Astrocyte of the spinal cord (primary cell): ENCODE results near the gene ETV7.
"Not testable (repeated sequence)": the region's sequence is repeated elsewhere in the genome, so short reads cannot be mapped to it uniquely, and the experiment has no call there.

Experiments
- DNase-seq: peaks from one replicate; pipeline ENCODE4 v3.0.0; 2011; ENCODE audit warnings: low read depth, low spot score
- H3K4me3 ChIP-seq: 2 replicates; pipeline ENCODE4 v1.5.1; 2011; ENCODE audit warnings: low read depth, mild to moderate bottlenecking, low read length, moderate library complexity
- in situ Hi-C: cut with HindIII; loops from 2 replicates; pipeline ENCODE4 v1.10.0; 2017; ENCODE audit warnings: low sequenced_read_pairs
- TF ChIP-seq, protein P1 (sequence below): IDR thresholded peaks from 2 replicates; pipeline ENCODE4 v1.5.1; 2012; ENCODE audit warnings: low read depth, mild to moderate bottlenecking, low read length, inconsistent platforms

The ETV7 gene

GRCh38 chr6:36368921-36369865, 18.3 kb downstream of the ETV7 start:
- DNase-seq = peak; percentile 58
- in situ Hi-C loops = no loop called here
- TF ChIP-seq, protein P1, sequence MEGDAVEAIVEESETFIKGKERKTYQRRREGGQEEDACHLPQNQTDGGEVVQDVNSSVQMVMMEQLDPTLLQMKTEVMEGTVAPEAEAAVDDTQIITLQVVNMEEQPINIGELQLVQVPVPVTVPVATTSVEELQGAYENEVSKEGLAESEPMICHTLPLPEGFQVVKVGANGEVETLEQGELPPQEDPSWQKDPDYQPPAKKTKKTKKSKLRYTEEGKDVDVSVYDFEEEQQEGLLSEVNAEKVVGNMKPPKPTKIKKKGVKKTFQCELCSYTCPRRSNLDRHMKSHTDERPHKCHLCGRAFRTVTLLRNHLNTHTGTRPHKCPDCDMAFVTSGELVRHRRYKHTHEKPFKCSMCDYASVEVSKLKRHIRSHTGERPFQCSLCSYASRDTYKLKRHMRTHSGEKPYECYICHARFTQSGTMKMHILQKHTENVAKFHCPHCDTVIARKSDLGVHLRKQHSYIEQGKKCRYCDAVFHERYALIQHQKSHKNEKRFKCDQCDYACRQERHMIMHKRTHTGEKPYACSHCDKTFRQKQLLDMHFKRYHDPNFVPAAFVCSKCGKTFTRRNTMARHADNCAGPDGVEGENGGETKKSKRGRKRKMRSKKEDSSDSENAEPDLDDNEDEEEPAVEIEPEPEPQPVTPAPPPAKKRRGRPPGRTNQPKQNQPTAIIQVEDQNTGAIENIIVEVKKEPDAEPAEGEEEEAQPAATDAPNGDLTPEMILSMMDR = no peak
- H3K4me3 ChIP-seq = no peak overlapping the region

DNA sequence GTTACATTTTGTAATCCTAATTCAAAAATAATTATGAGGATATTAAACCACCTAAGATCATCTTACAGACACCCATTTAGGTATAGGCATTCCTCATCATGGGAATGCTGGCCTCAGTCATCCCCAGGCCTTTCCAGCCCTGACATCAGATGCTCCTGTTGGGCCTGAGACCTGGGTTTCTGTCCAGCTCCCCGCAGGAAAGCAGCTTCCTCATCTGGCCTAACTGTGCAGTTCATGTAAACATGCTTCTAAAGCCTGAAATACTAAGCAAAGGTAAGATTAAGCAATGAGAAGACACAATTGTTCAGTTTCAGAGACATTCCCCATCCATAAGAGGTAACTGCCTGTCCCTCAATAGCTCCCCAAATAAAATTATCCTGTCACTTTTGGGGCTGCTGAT, 19.0 kb downstream of the ETV7 start:
- in situ Hi-C loops = no loop called here
- TF ChIP-seq, protein P1 = no peak
- H3K4me3 ChIP-seq = no peak overlapping the region
- DNase-seq = no peak

DNA sequence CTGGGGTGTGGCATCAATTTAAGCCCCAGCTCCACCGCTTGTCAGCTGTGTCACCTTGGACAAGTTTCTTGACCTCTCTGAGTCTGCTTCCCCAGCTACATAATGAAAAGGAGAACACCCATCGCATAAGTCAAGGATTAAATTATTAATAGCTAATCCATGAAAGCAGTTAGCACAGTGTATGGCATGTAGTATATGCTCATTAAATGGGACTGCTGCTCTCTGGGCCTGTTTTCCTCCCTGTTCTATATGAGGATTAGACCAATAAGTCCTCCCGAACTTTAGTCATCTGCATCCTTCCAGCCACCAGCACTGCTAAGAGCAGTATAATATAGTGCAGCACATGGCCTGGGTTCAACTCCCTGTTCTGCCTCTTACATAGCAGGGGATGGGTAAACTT, 19.7 kb downstream of the ETV7 start:
- no peak for DNase-seq
- TF ChIP-seq, protein P1 = no peak
- in situ Hi-C loops = no loop called here
- H3K4me3 ChIP-seq = no peak overlapping the region

DNA sequence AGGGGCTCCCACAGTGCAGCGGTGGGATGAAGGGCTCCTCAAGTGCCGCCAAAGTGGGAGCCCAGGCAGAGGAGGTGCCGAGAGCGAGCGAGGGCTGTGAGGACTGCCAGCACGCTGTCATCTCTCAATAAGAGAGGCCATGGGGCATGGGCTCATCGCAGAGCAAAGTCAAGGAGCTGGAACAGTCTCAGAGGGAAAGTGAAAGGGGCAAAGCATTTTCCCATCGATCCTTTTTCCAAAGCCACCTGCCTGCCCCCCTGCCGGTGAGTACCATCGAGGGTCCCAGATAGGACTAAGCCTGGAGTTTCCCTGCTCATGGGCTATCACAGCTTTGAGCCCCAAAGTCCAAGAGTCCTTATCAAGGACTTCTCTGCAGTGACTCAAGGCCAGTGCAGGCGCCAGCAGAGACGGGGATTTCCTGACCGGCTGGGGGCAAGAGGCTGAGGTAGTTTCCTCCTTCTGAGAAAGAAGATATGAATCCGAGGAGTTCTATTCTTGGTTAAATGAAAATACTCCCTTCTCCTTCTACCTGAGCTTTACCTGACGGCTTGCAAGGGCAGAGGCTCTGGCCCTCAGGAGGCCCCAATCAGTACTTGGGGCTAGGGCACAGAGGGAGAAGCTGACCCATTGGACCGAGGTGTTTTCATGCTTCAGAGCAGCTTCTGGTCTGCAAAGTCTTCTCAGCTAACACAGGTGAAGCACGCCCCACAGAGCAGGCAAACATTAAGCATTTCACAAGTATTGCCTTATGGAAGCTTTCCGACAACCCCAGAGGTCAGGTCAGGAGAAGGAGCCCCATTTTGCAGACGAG, 22.6 kb downstream of the ETV7 start:
- in situ Hi-C loops = no loop called here
- DNase-seq = no peak
- no peak overlapping the region for H3K4me3 ChIP-seq
- TF ChIP-seq, protein P1 = no peak

GRCh38 chr6:36364061-36364635, 23.3 kb downstream of the ETV7 start:
- DNase-seq, H3K4me3 ChIP-seq, in situ Hi-C loops: not testable (repeated sequence)

GRCh38 chr6:36363371-36363752, 24.1 kb downstream of the ETV7 start:
- DNase-seq, H3K4me3 ChIP-seq, in situ Hi-C loops: not testable (repeated sequence)

DNA sequence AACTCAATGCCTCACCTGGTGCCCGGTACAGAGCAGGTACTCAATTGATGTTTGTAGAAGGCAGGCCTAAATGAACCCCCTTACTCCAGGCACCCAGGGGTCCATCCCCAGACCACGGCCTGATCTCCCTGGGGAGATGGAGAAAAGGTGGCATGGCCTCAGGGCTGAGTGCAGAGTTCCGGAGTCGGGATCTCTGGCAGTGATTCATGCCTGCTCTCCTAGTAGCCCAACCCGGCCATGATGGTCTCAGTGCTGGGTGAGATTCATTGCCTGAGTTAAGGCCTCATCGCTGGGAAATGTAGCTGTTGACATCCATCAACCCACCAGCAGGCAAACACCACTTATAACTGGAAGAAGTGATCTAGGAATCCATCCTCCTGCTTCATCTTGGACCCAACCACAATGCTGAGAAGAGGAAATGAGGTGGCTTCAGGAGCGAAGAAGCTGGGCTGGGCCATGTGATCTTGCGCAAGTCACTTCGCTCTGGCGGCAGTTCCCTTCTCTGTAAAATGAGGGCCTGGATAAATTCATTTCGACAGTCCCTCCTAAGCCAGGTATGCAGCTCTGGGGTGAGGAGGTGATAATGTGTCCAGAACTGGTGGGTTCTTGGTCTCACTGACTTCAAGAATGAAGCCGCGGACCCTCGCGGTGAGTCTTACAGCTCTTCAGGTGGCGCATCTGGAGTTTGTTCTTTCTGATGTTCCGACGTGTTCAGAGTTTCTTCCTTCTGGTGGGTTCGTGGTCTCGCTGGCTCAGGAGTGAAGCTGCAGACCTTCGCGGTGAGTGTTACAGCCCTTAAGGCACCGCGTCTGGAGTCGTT, 24.7 kb downstream of the ETV7 start:
- DNase-seq = no peak
- in situ Hi-C loops = no loop called here
- H3K4me3 ChIP-seq = no peak overlapping the region
- TF ChIP-seq, protein P1 = no peak
